DND-41 (cell line): Measurements from ENCODE around the gene GOLGA3.

Experiments
- ATAC-seq: fragments of 200-7000 bp; cut with Tn5 transposase; 3 replicates; pipeline ENCODE4 v1.9.1; 2021; ENCODE audit warnings: low read depth; ENCODE audit not compliant: insufficient read depth
- DNase-seq: peaks from one replicate; pipeline ENCODE4 v3.0.0-alpha.2; 2020
- H2AFZ ChIP-seq: 2 replicates; pipeline ENCODE4 v1.6.0; 2012; ENCODE audit warnings: low read depth, low read length
- H3K27ac ChIP-seq: 2 replicates; pipeline ENCODE4 v1.5.1; 2012; ENCODE audit warnings: low read length, inconsistent platforms
- H3K27me3 ChIP-seq: fragments of 200-600 bp; sonication (generic); 2 replicates; pipeline ENCODE4 v1.6.0; 2012; ENCODE audit warnings: low read length, mild to moderate bottlenecking, inconsistent platforms; ENCODE audit not compliant: insufficient read depth, poor library complexity
- H3K36me3 ChIP-seq: 2 replicates; pipeline ENCODE4 v1.5.1; 2012; ENCODE audit warnings: low read length, inconsistent platforms; ENCODE audit not compliant: insufficient read depth
- H3K4me1 ChIP-seq: 2 replicates; pipeline ENCODE4 v1.5.1; 2012; ENCODE audit warnings: mild to moderate bottlenecking, low read length; ENCODE audit not compliant: insufficient read depth
- H3K4me2 ChIP-seq: 2 replicates; pipeline ENCODE4 v1.6.0; 2012; ENCODE audit warnings: mild to moderate bottlenecking, moderate library complexity, low read length, inconsistent platforms; ENCODE audit not compliant: insufficient read depth
- H3K4me3 ChIP-seq, 2 experiments: fragments of 200-600 bp in 1 of 2; shearing (Covaris generic) in 1 of 2; 2 replicates each; pipeline ENCODE4 v1.5.1; 2012 to 2016; ENCODE audit warnings: inconsistent platforms in 2 of 2, low read length in 2 of 2, mild to moderate bottlenecking in 2 of 2, low read depth in 1 of 2, moderate library complexity in 1 of 2
- H3K79me2 ChIP-seq: 2 replicates; pipeline ENCODE4 v1.6.0; 2012; ENCODE audit warnings: low read length, inconsistent platforms; ENCODE audit not compliant: insufficient read depth
- H3K9ac ChIP-seq: 2 replicates; pipeline ENCODE4 v1.6.0; 2012; ENCODE audit warnings: low read depth, mild to moderate bottlenecking, inconsistent platforms, low read length, moderate library complexity
- H3K9me3 ChIP-seq: 2 replicates; pipeline ENCODE4 v1.5.1; 2012; ENCODE audit warnings: low read length, moderate library complexity, mild to moderate bottlenecking, inconsistent platforms; ENCODE audit not compliant: insufficient read depth, severe bottlenecking
- H4K20me1 ChIP-seq: 2 replicates; pipeline ENCODE4 v1.6.0; 2012; ENCODE audit warnings: low read length; ENCODE audit not compliant: insufficient read depth
- EZH2 ChIP-seq: IDR thresholded peaks from 3 replicates; pipeline ENCODE4 v1.6.1; 2012; ENCODE audit warnings: borderline replicate concordance, low read depth, mild to moderate bottlenecking, moderate library complexity, low read length, inconsistent platforms; ENCODE audit not compliant: severe bottlenecking
- TF ChIP-seq, protein P1 (sequence below): IDR thresholded peaks from 2 replicates; pipeline ENCODE4 v1.5.1; 2012; ENCODE audit warnings: borderline replicate concordance, low read length, moderate library complexity, mild to moderate bottlenecking; ENCODE audit not compliant: poor library complexity, severe bottlenecking; ENCODE audit errors: extremely low read depth

GOLGA3 gene

DNA sequence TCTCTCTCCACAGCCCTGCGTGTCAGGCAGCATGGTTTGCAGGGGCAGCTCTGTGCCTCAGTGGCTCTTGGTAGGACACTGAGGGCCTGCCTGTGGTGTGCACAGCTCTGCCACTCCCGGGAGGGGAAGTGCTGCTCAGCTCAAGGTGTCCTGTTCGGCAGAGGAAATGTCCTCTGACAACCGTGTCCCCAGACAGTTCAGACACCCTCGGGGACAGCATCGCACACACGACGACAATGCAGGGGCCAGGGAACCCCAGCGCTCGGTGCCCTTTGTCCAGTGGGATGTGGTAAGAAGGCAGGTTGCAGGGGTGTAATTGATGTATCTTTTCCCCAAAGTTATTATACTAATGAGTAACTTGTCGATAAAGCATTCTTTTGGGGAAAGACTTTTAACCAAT lies 81.3 kb downstream of the GOLGA3 start:
- Histone ChIP-seq H3K27me3 (no peaks in the 10 kb centered on the region), H3K4me3 (no peak overlapping the region), H3K4me1 (no peaks in the 10 kb centered on the region), H4K20me1 (peaks cover 39% of the 10 kb centered on the region), H3K9me3 (no peaks in the 10 kb centered on the region), H3K9ac (no peak overlapping the region), H3K79me2 (peaks cover 71% of the 10 kb centered on the region), H3K4me2 (no peak overlapping the region), H3K27ac (no peak overlapping the region), H2AFZ (no peak overlapping the region), H3K36me3 (peaks cover 95% of the 10 kb centered on the region)
- DNase-seq (no peak), ATAC-seq (no peak)
- TF ChIP-seq, protein P1, sequence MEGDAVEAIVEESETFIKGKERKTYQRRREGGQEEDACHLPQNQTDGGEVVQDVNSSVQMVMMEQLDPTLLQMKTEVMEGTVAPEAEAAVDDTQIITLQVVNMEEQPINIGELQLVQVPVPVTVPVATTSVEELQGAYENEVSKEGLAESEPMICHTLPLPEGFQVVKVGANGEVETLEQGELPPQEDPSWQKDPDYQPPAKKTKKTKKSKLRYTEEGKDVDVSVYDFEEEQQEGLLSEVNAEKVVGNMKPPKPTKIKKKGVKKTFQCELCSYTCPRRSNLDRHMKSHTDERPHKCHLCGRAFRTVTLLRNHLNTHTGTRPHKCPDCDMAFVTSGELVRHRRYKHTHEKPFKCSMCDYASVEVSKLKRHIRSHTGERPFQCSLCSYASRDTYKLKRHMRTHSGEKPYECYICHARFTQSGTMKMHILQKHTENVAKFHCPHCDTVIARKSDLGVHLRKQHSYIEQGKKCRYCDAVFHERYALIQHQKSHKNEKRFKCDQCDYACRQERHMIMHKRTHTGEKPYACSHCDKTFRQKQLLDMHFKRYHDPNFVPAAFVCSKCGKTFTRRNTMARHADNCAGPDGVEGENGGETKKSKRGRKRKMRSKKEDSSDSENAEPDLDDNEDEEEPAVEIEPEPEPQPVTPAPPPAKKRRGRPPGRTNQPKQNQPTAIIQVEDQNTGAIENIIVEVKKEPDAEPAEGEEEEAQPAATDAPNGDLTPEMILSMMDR: no peak
- TF ChIP-seq EZH2: no peak

DNA sequence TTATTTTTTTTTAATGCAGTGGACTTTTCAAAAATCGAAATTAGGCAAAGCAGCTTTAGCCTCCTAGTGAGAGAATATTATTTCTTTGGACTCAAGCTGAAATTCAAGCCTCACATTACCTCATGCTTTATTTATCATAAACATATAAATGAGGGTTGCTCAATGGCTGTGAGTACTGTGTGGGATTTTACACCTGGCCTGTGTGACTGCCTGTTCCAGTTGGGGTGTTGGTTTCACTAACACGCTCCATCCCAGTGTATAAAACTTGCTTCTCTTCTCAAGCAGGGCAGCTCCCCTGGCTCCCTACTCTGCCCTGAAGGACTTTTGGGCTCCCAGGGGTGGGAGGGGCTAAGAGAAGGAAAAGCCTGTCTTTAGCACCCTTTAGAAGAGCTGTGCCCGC lies 82.1 kb downstream of the GOLGA3 start:
- no peaks in the 10 kb centered on the region for H3K27me3 ChIP-seq
- H2AFZ ChIP-seq: no peak overlapping the region
- H3K9ac ChIP-seq: no peak overlapping the region
- no peak overlapping the region for H3K27ac ChIP-seq
- H3K4me1 ChIP-seq: no peaks in the 10 kb centered on the region
- peaks cover 41% of the 10 kb centered on the region for H4K20me1 ChIP-seq
- no peak for DNase-seq
- 0 out of 3 replicates have a peak, but pooled peaks have one; percentile 17 for ATAC-seq
- no peak for TF ChIP-seq EZH2
- TF ChIP-seq, protein P1: no peak
- peaks cover 95% of the 10 kb centered on the region for H3K36me3 ChIP-seq
- H3K79me2 ChIP-seq: peaks cover 66% of the 10 kb centered on the region
- H3K4me2 ChIP-seq: no peak overlapping the region
- no peak overlapping the region for H3K4me3 ChIP-seq
- no peaks in the 10 kb centered on the region for H3K9me3 ChIP-seq

DNA sequence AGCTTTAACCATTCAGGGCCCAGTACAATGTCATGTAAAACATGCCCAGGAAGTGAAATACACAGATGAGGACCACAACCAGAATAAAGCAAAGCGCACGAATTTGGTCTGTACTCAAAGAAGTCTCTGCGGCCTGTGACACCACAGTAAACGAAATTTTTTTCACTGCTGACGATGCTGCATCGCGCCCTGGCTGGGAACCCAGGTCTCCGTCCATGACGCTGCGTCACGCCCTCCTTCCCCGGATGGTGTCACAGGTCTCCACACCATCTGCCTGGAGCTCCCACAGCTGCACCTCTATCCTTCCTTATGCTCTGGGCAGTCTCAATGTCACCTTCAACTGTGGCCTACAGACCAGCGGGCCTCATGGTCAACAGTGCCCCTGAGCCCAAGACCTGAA lies 84.8 kb downstream of the GOLGA3 start:
- no peak overlapping the region for H3K4me2 ChIP-seq
- no peak overlapping the region for H2AFZ ChIP-seq
- DNase-seq: no peak
- no peaks in the 10 kb centered on the region for H3K9me3 ChIP-seq
- peaks cover 49% of the 10 kb centered on the region; the same call in 1 of the 2 replicates for H4K20me1 ChIP-seq
- H3K36me3 ChIP-seq: peaks cover 98% of the 10 kb centered on the region
- ATAC-seq: no peak
- H3K4me1 ChIP-seq: no peaks in the 10 kb centered on the region
- H3K79me2 ChIP-seq: peaks cover 67% of the 10 kb centered on the region
- no peak for TF ChIP-seq EZH2
- TF ChIP-seq, protein P1: no peak
- no peaks in the 10 kb centered on the region for H3K27me3 ChIP-seq
- no peak overlapping the region for H3K9ac ChIP-seq
- no peak overlapping the region for H3K27ac ChIP-seq
- no peak overlapping the region for H3K4me3 ChIP-seq

DNA sequence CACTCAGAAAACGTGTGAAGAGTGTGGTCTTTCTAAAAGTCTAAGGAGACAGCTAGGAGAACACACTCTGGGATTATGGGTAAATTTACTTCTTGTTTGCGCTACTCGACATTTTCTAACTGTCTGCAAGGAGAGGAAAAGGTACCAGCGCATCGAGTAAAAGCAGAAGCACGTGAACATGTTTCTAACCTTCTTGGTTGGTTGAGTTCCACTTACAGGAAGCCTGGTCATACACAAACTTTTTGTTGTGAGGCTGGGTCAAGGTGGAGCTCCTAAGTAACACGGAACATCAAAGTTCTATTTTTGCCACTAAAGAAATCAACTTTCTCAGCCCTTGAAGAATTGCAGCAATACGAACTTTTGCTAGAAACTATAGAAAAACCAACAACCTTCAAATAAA lies 87.0 kb downstream of the GOLGA3 start:
- Histone ChIP-seq H3K79me2 (peaks cover 51% of the 10 kb centered on the region), H3K9ac (no peak overlapping the region), H2AFZ (no peak overlapping the region), H3K36me3 (peaks cover 93% of the 10 kb centered on the region), H3K27me3 (no peaks in the 10 kb centered on the region), H3K27ac (no peak overlapping the region), H4K20me1 (peaks cover 52% of the 10 kb centered on the region; the same call in 1 of the 2 replicates), H3K4me3 (no peak overlapping the region), H3K4me1 (no peaks in the 10 kb centered on the region), H3K9me3 (no peaks in the 10 kb centered on the region), H3K4me2 (no peak overlapping the region)
- no peak for TF ChIP-seq EZH2
- TF ChIP-seq, protein P1: no peak
- DNase-seq: no peak
- ATAC-seq: no peak
